Activated CD4-positive, alpha-beta T cell treated with anti-CD3 and anti-CD28 coated beads, Interleukin-2, amount 50 U/mL, for 24 hours (primary cell): ENCODE data around the gene SARNP.
"Not testable (repeated sequence)": the region's sequence is repeated elsewhere in the genome, so short reads cannot be mapped to it uniquely, and the experiment has no call there.

Experiments used
- DNase-seq, 2 donors: peaks; one replicate each; pipeline ENCODE4 v3.0.0-alpha.2; 2020; ENCODE audit warnings: low read depth in 1 of 2, low spot score in 1 of 2

The SARNP gene

DNA sequence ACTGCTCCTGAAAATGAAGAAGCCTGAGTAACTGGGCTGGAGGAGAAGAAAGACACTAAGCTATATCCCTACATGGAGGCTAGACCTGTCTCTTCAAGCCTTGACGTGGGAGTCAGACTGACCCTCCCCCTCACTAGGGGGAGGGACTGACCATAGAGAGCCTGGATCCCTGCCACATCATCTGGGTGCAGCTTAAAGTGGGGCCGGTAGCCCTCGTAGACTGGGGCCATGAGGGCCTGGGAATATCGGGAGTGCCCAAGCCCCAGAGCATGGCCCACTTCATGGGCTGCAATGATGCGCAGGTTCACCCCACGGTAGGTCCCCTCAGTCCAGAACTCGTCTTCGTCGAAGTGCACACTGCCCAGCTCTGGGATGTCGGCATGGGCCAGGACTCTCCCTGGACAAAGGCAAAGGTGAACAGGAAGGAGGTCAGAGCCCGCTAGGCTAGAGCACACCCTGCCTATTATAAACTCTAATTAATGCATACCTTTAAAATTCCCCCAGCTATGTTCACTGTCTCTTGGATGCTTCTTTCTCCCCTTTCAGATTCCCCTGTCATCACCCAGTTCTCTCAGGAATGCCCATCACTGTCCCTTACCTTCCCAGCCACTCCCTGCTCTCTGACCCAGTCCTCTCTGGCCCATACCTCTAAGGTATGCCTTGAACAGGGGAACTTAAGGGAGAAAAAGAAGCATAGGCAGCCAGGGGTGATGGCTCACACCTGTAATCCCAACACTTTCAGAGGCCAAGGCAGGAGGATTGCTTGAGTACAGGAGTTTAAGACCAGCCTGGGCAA is 22.0 kb upstream of the SARNP start:
- DNase-seq: no peak

DNA sequence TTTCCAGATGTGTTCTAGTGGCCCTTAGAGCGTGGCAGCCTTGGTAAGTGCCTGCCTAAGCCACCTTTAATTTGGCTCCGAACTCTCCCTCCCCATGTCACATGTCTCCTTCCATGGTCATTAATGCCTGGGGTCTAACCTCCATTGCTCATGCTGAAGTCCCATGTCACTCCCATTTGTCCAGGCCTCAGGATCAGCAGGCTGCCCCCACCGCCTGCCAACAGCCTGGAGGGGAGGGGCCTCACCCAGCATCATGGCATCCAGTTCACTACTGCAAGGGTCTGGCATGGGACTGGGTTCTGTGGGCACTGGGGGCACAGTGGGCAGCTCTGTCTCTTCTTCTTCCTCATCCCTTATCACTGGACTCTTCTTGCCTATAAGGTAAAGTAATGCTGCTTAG is 20.8 kb upstream of the SARNP start:
- no peak for DNase-seq

DNA sequence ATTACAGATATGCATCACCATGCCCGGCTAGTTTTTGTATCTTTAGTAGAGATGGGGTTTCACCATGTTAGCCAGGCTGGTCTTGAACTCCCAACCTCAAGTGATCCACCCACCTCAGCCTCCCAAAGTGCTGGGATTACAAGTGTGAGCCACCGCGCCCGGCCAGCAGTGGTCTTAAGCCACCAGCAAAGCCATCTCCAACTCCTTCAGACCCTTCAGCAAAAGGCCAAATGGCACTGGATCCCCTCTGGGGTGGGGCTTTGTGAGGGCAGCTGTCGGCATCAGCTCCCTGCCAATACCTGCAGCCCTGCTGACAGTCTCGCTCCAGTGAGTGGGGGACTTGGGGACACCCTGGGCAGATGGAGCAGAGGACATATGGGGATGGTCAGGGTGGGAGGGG is 16.9 kb upstream of the SARNP start:
- not testable (repeated sequence) for DNase-seq

DNA sequence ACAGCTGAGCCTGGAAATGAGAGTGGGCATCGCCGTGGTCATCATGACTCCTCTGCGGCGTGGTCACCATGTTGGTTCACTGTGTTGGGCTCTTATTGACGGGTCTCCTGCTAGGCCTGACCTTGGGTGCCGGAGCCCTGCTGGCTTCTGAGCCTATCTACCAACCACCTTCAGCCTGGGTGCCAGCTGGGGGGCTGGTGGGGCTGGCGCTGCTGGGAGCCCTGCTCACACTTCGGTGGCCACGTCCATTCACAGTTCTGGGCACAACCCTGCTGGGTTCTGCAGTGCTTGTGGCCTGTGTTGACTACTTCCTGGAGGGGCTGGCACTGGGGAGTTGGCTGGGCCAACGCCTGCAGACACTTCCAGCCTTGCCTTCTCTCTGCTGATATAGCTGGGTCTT is 15.5 kb upstream of the SARNP start:
- no peak for DNase-seq

DNA sequence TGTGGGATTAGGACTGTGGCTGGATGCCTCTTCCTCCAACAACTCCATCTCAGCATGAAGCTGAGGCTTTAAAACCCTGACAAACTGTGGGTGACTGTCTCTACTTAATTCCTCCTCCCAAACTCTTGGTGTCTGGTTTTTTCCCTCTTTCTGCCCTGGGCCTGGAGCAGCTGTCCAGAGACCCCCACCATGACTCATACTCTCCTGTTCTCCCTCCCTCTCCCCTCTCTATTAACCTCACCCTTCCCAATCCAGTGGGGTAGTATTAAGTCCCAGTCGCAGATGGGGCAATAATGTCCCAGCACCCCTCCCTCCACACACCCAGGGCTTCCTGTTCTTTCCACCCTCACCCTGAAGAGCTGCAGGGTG is 13.9 kb upstream of the SARNP start:
- no peak for DNase-seq

DNA sequence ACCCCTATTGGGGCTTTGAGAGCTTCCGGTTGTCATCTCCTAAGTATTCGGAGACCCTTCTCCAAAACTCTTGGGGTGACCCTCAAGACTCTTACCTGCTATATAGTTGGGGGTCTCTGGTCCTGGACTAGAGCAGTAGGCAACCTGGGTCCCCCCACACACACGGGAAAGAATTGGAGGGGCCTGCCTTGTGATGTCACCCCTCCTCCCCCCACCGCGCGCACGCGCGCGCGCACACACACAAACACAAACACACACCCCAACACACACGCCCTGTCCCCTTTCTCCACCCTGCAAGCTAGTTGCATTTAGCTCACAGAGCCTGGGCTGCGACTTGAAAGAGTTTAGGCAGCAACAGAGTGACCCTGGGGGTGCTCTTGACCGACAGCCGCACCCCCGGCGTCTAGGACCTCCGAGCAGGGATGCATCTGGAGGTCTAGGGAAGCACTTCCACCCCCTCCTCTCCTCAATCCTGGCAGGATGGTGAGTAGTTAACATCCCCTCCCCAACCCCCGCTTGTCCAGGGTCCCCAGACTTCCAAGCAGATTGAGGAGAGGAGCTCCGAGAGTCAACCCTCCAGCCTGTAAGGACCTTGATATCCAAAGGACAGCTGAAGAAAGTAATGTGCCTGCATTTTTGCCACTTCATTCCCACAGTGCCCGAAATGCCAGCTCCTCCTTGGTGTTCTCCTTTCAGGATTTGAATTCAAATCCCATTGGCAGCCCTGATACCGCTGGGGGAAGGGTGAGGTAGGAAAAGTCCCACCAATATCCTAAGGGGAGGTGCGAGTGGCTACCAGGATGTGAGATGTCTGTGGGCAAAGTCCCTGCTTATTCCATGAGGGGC is 13.3 kb upstream of the SARNP start:
- peak in 1 of 2 donors; percentile 26 for DNase-seq

DNA sequence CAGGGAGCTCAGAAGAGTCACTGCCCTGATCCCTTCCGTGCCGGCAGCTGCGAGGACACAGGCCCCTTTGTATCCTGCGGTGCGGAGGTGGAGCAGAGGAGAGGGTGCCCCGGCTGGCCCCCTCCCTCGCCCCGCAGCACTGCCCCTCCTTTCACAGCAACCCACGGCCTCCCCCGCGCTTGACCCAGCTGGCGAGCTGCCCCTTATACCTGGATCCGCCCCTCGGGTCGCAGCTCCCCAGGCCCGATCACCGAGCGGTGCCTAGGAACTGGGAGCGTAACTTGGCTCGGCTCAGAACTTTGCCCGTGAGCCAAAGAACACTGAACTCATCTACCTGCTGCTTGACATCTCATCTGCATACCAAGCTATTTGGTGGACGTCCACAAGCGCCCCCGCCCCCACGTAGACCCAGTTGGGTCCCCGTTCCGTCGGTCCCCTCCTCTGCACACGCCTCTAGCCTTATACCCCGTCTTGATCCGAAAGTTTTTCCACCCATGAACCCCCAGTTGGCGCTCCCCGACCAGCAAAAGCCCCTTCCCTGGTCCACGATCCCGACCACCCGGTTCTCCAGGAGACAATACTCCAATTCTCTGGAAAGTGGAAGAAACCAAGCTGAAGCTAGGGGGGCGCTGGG is 12.6 kb upstream of the SARNP start:
- no peak for DNase-seq

DNA sequence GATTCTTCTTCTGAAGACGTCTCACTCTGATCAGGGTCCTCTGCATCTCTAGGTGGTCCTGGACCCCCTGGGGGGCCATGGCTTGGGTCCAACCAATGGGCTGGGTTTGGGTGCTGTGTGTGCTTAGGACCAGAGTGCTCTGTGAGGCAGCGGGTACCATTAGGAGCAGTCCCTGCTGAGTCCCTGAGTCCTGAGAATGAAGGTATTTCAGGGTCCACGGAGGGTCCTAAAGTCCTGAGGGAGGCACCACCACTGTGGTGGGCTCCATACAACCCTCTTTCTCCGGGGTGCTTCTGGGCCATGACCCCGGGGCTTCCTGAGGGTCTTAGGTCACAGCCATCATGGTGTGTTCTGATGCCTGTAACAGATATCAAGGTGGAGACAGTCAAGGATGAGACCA is 10.8 kb upstream of the SARNP start:
- DNase-seq: no peak

DNA sequence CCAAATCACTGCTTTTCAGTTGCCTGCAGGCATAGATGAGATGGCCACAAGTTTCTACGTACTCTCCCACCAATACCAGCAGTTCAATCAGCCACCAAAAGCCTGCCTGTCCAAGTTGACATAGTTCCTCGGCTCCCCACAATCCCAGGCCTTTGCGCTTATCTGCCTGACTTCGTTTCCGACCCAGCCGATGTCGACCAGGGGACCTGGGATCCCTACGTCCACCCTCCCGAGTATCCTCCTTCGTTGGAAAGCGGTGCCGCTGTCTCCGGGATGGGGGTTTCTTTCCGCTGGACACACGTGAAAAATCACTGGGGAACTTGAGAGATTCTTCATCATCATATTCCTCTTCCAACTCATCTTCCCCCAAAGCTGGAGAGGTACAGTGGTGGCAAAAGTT is 10.3 kb upstream of the SARNP start:
- DNase-seq: no peak

DNA sequence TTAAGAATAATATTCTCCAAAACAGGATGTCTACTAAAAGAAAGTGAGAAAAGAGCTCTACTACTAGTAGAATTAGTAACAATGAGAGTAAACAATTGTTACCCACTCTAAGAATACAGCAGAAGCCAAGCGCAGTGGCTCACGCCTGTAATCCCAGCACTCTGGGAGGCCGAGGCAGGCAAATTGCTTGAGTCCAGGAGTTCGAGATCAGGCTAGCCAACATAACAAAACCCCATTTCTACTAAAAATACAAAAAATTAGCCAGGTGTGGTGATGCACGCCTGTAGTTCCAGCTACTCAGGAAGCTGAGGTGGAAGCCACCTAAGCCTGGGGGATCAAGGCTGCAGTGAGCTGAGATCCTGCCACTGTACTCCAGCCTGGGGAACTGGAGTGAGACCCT is 7.2 kb upstream of the SARNP start:
- DNase-seq: no peak

DNA sequence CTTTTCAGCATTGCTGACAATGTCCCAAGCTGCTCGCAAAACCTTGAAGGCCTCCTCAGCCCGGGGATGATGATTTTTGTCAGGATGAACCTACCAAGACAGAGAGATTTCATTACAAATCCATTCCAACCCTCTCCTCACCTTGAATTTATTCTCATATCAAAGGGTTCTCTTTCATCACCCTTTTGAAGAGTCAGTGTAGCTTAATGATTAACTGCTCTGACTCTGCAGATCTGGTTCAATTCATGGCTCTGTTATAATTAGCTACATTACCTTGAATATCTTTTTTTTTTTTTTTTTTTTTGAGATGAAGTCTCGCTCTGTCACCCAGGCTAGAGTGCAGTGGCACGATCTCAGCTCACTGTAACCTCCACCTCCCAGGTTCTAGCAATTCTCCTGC is 5.9 kb upstream of the SARNP start:
- DNase-seq: no peak

DNA sequence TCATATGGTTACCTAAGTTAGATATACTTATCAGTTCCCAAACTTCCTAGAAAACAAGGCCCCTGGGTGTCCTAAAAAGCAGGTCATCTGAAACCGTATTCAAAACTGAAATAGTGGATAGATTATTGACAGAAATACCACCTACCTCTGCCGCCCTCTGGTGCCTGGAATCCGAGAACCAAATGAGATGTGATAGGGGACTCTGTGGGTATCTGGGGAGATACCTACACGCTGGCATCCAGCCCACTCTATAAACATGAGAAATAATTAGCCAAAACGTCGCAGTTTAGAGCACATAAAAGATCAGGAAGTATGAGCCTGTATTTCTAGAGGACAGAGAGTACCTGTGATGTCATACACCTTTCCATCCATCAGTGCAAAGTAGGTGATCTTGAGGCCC is 4.7 kb upstream of the SARNP start:
- DNase-seq: no peak

DNA sequence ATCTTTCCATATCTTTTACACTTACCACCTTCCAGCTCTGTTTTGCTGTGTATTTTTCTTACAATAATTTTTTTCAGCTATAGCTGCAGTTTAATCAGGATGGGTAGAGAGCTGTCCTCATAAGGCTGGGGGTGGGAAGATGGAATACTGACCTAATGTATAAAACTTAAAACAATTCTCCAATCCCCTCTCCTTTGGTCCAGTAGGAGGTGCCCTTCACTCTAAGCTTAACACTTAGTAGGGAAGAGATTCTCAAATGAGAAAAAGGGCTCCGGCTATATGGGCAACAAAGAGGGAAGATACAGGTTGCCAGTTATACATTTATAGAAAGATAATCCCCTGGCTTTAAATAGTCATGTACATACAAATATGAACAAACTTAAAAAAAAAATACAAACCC is 3.2 kb upstream of the SARNP start:
- DNase-seq: no peak

DNA sequence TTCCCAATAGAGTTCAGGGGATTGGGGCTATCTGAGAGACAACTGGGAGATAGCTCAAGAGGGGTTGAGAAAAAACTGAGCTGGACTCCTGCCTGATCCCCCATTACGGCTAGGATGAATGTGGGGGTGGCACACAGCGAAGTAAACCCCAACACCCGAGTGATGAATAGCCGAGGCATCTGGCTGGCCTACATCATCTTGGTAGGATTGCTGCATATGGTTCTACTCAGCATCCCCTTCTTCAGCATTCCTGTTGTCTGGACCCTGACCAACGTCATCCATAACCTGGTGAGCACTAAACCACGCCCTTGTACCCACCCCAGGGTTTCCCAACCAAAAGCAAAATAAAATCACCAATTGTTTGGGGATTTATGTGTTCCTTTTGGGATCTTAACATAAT is 1.4 kb upstream of the SARNP start:
- DNase-seq: no peak

DNA sequence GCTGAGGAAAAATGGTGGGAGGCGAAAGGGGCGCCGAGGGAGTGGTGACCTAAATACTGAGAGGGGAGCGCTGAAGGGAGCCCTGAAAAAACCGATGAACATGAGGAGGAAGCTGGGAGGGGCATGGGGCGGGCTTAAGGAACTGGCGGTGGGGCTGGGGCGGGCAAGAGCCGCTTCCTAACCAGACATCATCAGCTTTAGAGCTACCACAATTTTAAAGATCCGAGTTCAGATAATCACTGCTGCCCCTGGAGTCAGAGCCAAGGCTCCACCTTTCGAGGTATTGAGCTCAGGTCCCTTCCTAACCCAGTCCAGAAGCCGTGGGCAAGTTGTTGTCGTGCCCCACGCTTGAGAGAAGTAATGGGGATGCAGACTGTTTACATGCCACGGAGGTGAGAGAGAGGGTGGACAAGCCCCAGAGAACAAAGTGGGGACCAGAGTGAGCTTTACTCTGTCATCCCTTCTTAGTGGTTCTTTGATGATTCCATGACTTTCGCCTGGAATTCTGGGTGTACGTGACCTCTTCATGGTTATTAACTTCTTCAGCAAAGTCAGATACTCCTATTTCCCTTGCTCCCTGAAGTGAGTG is 710 bp upstream of the SARNP start:
- no peak for DNase-seq

DNA sequence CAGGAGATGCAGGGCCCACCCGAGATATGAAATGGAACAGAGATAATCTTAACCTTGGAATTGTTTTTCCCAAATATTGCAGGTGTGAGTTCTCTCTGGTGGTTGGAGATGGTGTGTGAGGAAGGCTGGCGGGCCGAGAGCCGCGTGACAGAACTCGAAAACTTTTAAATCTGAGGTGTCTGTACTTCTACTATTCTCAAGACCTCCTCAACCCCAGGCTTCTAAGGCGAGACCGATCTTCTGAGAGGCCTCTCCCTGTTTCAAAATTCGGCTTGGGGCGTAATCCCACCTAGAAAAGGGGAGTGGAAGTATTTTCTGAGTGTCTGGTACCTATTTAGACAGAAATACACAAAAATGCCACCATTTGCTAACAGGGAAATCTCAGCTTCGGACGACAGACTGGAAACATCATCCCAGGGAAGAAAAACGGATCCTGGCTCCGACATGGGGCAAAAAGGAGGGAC is 611 bp downstream of the SARNP start:
- no peak for DNase-seq

DNA sequence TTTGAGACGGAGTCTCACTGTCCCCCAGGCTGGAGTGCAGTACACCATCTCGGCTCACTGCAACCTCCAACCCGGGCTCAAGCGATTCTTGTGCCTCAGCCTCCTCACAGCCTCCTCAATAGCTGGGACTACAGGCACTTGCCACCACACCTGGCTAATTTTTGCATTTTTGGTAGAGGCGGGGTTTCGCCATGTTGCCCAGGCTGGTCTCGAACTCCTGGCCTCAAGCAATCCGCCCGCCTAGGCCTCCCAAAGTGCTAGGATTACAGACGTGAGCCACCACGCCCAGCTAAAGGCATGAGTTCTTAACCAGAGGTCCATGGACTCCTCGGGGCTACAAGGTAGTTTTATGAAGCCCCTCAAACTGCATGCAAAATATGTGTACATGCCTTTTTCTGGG is 2.1 kb downstream of the SARNP start:
- DNase-seq: no peak

DNA sequence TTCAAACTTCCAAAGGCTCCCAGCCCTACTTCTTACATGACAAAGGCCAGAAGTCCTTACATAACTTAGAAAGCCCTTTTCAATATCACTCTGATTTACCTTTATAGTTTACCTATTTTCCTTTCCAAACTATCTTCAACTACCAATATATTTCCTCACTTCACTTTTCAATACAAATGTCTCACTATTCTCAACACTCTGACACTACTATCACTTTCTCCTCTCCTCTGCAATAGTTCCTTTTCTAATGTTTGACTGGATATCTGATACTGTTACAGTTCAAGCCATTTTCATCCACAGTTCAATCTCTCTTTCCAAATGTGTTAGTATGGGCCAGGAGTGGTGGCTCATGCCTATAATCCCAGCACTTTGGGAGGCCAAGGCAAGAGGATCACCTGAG is 3.3 kb downstream of the SARNP start:
- no peak for DNase-seq

DNA sequence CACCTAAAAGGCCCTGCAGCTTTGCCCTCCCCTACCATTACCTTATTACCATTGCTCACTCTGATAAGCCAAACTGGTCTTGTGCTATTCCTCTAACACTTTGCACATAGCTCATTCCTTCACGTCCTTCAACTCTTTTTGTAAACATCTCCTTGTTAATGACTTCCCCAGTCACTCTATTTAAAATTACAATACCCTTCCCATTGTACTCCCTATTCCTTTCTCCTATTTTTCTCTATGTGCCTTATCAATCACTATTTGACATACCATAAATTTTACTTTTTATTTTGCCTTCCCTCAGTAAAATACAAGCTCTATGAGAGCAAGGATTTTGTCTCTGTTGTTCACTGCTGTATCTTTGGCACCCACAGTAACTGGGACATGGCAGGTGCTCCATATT is 5.4 kb downstream of the SARNP start:
- no peak for DNase-seq

DNA sequence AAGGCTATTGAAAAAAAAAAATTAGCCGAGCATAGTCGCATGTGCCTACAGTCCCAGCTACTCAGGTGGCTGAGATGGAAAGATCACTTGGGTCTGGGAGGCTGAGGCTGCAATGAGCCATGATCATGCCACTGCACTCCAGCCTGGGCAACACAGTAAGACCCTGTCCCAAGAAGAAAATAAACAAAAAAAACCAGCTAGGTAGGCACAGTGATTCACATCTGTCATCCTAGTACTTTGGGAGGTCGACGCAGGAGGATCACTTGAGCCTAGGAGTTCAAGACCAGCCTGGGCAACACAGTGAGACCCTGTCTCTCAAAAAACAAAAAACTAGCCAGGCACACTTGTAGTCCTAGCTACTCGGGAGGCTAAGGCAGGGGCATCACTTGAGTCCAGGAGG is 8.2 kb downstream of the SARNP start:
- DNase-seq: no peak

DNA sequence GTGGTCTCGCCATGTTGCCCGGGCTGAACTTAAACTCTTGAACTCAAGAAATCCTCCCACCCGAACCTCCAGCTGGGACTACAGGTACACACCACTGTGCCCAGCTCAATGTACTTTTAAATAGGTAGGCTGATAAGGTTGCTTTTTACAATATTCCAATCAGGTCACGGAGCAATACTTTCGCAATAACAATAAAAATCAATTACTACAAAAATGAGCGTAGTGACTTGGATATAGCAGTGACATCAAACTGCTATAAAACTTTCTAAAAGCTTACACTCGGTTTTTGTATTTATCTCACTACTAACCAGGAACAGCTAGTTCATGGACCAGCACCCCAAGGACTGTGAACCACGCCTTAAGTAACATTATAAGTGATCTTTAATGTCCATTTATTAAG is 10.5 kb downstream of the SARNP start:
- DNase-seq: no peak

DNA sequence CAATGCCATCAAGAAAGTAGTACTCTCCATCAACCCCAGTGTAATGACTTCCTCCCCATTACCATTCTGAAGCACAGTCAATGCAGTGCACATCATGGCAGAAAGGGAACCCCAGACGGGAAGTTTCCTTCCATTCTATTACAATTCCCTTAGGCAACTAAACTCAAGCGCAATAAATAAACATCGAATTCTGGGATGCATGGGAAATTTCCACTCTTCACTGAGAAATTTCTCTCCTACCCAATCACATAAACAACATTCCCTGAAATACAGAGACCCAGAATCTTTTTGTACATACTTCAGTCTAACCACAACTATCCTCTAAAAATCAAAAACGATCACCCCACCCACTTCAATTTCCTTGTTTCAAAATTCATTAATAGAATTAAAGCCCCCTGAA is 20.0 kb downstream of the SARNP start:
- no peak for DNase-seq
